ENCODE data around the gene ACSM3. TPM values are rescaled to one million over a fixed set of nuclear protein-coding genes. Genes with fewer than 3 reads are reported as not detected.

Gene ACSM3, protein sequence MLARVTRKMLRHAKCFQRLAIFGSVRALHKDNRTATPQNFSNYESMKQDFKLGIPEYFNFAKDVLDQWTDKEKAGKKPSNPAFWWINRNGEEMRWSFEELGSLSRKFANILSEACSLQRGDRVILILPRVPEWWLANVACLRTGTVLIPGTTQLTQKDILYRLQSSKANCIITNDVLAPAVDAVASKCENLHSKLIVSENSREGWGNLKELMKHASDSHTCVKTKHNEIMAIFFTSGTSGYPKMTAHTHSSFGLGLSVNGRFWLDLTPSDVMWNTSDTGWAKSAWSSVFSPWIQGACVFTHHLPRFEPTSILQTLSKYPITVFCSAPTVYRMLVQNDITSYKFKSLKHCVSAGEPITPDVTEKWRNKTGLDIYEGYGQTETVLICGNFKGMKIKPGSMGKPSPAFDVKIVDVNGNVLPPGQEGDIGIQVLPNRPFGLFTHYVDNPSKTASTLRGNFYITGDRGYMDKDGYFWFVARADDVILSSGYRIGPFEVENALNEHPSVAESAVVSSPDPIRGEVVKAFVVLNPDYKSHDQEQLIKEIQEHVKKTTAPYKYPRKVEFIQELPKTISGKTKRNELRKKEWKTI
- under 0.01 TPM for total RNA-seq

DNA sequence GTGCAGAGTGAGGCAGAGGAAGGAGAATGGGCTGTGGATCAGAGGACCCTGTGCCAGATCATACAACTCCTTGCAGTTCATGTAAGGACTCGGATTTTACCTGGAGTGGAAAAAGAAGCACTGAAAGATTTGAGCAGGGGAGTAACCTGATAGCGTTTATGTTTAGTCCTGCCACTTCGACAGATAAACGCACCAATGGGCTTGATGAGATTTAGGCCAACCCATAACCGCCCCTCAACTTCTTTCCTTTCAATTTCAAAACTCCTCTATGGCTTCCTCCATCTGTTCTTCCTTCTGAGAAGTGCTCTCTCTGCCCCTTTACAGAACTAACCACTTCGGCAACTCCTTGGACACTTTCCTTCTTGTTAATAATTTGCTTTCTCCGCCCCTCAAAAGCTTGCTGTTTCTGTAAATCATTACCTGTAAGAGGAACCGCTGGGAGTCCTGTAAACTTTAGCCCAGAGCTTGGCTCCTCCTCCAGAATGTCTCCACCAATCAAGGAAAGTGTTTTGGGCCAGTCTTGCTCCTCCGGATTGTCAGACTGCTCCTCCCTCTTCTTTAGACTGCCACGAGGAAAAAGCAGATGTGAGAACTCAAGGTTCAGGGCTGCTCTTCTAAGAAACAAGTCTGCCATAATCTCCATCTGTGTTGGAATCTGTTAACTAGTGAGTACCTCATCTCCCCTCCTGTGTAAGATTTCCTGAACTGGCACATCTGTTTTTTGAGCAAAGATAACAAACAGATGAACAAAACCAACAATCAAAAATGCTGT, at the start of gene ACSM3:
ACSM3 (plus strand) TSS at position 554 of the 772 bp plus-strand sequence. CDS start 6,021 bp downstream, outside the sequence.

DNA sequence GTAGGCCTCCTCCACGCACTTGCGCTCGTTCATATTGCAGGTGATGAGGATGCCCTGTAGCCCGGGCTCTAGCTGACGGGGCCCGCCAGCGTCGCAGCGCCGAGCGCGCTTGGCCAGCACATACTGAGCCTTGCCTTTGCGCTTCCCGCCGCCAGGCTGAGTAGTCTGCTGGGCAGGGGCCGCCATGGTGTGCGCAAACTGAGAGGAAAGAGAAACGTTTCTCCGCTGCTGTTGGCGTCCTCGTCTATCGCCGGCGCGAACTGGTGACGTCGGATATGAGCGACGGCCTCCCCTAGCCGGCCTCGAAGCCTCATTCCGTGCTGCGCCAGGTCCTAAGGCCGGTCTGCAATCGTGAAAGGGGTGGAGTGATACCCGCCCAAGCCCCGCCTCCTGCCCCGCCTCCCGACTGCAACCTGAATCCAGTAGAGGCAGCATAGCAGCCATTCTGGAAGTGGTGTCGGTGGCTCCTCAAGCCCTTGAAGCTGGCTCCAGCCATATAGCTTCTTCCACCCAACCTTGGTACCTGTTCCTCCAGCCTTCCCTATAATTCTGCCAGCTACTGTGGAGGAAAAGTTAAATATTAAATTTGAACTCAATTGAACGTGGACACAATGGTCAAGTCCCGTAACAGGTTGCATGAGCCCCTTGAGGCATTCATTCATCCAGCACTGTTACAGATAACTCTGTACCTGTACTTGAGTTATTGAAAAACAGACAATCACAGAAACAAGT, 22.1 kb upstream of the ACSM3 start, which contains the start of gene THUMPD1:
THUMPD1 (minus strand) TSS at position 265 of the 732 bp plus-strand sequence; CDS start at position 186, 79 bp downstream.

DNA sequence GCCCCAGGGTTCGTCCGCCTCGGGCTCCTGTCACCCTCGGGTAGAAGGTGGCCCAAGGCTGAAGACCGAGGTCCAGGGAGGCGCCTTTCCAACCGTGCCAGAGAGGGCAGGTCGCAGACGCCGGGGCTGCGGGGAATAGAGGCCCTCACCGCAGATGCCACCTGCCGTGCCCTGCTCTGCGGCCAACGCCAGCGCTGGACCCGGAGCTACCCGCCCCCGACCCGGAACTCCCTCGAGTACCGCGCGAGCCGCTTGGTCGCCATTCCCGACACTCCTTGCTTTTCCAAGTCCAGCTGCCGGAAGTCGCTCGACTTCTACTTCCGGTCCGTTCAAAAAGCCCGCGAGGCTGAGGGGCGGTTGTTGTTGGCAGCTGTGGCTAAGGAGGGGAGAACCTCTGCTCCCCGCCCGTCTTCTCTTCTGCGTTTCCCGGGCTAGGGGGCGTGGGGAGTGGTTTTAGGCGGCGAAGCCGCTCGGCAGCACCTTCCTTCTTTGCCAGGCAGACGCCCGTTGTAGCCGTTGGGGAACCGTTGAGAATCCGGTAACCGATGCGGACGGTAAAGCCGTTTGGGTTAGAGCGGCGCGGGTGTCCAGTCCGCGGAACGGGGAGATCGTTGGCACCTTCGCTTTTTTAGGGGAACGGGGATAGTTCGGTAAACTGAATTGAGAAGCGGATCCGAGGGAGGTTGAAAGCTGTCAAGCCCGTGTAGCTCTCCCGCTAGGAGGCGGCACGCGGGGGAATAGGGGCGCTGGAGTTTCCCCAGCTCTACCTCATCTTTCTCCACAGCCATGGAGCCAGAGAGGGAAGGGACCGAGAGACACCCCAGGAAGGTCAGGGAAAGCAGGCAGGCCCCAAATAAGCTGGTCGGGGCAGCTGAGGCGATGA, 42.6 kb downstream of the ACSM3 start, which contains the start of the genes ERI2 and REXO5:
ERI2 (minus strand) TSS at position 305 of the 883 bp plus-strand sequence; CDS start at position 263, 42 bp downstream.
REXO5 (plus strand) TSS at position 360 of the 883 bp plus-strand sequence; CDS start at position 787, 427 bp downstream.

Small RNA genes within 50 kb of the gene (small RNA-seq; reads per million reads assigned to genes)
- gene RF00618 (ENCODE audit: low replicate concordance), result not detected
- gene RNU6-944P (ENCODE audit: low replicate concordance), result not detected

Other genes with a start within 250 kb of the ACSM3 start
- gene ACSM2B, start 187.6 kb upstream of the ACSM3 start, total RNA-seq, result not detected
- not detected for gene ACSM1, start 66.3 kb upstream of the ACSM3 start, total RNA-seq
- gene THUMPD1, start 22.2 kb upstream of the ACSM3 start, total RNA-seq, result 101 TPM
- 24.1 TPM for gene ERI2, start 42.5 kb downstream of the ACSM3 start, total RNA-seq
- gene REXO5, start 42.5 kb downstream of the ACSM3 start, total RNA-seq, result 15.0 TPM
- 11.0 TPM for gene DCUN1D3, start 136.3 kb downstream of the ACSM3 start, total RNA-seq
- 49.8 TPM for gene LYRM1, start 136.8 kb downstream of the ACSM3 start, total RNA-seq